RPMI8226 (cell line): ENCODE data around the gene PDE9A.

ENCODE experiments used
- DNase-seq: peaks from one replicate; pipeline ENCODE4 v3.0.0-alpha.2; 2015

Gene PDE9A

DNA sequence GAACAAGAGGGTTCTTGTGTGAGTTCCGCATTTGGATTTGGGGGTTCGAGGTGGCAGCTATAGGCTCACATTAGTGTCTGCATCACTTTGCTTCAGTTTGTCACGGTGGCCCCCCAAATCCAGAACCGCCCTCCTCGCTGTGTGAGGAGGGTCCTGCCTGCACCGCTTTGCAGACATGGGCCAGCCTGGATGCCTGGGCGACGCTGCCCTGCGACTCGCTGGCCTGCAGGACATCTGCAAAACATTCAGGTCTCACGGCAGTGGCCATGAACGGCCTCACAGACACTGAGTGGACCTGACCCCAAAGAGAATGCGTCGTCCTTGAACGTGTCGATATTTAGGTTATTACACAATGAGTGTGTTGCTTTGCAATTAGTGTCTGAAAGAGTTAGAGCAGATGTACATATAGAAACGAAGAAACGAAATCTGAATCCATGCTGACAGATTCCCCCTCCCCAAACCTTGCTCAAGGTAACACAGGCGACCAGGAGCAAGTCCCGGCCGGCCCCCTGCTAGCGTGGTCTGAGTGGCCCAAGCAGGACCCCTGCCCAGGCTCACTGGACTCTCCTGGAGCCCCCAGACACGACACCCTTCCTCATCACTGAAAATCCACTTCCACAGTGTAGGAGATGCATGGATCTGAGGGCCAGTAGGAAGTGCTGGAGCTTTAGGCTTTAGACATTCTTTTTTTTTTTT lies 20.4 kb downstream of the PDE9A start:
- no peak for DNase-seq

DNA sequence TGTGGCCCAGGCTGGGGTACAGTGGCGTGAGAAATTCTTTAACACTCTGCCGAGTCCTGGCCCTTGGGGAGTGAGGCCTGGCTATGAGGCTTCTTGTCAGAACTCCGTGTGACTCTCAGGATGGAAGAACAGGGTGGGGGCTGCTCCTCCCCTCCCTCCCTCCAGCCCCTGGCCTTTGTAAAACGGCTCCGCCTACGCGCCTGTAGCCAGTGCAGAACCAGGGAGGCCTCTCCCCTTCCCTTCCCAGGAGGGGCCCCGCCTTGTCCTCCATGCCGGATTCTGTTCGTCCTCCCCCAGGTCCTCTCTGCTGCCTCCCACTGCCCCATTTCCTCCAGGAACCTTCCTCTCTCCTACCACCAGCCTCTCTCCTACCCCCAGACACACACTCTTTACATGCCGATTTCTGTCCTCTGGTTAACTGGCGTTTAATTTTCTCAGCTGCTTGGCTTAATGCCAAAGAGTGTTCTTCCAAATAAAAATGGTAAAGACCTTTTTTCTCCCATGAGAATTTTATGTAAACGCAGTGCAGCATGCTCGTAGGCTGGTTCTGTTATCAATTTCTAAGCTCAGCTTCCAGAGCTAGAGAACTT lies 21.0 kb downstream of the PDE9A start:
- no peak for DNase-seq

DNA sequence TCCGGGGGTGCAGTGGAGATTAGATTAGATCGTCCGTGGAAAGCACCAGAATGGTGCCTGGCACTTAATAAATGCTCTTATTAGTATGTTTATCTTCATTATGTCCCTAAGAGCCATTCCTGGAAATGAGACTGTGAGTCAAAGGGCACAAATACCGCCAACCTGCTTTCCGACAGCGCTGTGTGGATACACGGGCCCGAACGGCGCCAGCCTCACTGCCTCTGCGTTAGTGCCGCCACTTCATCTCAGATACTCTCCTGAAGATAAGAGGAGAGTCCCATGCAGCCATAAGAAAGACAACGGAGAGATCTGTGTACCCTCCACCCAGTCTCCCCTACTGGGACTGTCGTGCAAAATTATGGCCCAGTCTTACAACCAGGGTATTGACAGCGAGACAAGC lies 22.0 kb downstream of the PDE9A start:
- DNase-seq, result no peak

DNA sequence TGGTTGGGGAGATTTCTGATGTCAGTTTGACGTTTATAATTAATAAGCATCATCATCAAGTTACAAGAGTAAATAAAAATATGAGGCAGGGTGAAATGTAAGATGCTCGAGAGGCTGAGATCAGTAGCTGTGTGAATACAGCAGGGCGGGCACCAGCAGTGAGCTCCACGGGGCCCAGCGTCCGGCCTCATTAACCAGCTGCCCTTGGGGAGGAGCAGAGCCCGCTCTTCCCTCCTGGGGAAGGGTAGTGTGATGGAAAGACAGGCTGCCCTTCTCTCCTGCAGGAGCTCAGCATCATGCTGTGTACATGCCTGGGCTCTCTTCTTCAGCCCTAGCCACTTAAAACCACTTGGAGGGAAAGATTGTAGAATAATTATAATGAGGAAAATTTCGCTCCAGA lies 23.4 kb downstream of the PDE9A start:
- no peak for DNase-seq

DNA sequence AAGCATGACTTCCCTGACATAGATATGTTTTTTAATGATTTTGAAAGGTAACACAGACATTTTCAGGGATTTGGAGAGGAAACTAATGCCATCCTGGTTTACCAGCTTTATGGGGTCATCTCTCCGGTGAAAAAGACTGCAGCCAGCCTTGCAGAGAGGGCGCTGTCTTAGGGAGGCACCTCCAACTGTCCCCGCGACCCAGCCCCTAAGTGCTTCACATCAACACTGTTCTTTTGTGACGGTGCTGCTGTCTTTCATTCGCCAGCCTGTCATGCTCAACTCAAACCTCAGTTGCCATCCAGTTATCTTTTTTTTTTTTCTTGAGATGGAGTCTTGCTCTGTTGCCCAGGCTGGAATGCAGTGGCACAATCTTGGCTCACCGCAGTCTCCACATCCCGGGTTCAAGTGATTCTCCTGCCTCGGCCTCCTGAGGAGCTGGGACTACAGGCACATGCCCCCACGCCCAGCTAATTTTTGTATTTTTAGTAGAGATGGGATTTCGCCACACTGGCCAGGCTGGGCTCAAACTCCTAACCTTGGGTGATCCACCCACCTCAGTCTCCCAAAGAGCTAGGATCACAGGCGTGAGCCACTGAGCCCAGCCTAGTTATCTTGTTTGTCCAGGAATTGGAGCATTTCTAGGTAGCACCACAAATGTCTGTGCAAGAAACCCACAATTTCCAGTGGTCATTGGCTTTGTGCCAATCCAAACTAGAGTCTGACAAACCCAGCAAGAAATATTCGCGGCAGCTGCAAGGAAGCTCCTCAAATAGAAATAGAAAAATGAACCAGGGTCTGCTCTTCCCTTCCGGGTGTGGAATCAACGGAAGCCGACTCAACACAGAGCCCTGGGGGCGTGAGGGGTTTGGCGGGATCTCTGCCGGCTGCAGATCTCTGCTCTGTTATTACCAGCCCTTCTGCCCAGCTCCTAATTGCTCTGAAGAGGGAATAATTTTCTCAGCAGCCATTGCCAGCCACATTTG lies 24.2 kb downstream of the PDE9A start:
- peak; percentile 76 for DNase-seq

DNA sequence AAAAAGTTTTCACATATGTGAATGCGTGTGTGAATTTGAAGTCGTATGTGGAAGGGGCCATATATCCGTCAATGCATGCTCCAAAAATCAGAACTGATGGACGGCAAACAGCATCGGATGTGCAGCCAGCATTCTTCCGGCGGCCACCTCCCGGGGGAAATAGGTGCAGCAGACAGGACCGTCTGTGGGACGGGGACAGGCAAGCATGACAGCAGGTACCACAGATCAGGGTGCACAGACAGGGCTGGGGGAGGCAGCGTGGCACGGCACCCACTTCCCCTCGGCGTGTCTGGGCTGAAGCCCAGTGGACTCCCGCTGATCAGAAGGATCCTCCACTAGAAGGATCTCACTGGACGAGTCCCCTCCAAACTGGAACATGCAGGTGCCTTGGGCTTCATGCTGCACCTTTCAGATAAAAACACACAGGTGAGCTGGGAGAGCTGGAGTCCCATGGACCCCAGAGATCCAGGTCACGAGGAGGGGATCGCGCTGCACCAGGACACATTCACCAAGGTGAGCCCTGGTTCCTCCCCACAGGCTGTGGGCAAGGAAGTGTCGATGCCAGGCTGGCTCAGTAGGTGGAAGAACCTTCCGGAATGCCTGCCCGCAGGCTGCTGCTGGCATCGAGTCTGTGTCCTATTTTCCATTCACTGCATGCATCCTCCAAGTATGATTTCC lies 25.3 kb downstream of the PDE9A start:
- DNase-seq, result no peak

DNA sequence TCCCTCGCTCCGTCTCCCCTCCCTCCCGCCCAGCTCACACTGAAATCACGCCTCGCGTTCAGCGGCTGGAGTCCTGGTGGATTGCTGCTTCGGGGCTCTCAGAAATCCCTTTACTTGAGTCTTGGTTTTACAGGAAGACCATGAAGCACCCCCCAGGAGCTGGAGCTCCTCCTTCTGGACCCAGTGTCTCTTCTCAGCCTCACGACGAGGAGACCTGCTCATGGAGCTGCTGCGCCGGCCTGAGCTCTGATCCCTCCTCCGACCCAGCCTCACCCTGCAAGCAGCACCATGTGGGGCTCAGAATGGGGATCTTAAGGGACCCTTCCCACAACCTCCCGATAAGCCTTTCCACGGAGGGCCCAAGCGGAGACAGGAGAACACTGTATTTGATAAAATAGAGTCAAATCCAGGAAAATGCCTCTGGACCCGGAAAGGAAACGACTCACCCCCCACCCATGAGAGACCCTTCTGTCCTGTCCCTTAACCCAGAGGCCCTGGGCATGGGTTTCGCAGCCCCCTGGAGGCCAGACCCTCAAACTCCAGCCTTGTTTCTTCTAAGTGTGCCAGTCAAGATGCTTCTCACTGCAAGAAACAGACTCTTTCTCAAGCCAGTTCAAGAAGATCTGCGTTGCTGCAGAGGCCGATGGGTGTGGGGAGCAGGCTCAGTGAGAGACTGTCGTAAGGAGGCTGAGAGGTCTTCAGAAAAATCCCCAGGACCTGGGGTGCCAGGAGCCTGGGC lies 26.1 kb downstream of the PDE9A start:
- no peak for DNase-seq

DNA sequence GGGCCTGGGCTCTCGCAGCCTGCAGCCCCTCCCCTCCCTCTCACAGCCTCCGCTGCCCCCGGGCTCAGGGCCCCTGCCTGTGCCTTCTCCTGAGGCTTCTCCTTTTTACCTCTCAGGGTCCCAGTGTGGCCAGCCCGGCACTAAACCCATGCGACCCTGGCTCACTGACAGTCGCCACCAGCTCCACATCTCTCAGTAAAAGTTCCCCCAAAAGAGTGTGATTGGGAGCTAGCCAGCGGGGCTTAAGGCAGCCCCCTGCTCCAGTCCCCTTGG lies 26.6 kb downstream of the PDE9A start:
- no peak for DNase-seq

DNA sequence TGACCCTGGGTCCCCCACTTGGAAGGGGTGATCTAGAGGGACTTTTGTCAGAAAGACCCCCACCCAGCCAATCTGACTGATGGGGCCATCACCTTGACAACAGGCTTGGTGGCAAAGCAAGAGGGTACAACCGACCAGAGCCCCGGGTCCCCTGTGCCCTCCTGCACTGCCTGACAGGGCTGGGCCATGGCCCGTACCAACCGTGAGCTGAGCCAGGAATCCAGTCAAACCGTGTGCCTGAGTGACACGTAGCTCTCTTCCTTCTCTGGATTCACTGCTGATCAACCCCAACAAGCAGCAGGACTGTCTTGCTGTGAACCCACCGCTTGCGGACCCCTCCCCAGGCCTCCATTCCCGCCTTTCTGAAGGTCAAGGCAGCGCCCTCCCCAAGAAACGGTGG lies 27.0 kb downstream of the PDE9A start:
- no peak for DNase-seq

DNA sequence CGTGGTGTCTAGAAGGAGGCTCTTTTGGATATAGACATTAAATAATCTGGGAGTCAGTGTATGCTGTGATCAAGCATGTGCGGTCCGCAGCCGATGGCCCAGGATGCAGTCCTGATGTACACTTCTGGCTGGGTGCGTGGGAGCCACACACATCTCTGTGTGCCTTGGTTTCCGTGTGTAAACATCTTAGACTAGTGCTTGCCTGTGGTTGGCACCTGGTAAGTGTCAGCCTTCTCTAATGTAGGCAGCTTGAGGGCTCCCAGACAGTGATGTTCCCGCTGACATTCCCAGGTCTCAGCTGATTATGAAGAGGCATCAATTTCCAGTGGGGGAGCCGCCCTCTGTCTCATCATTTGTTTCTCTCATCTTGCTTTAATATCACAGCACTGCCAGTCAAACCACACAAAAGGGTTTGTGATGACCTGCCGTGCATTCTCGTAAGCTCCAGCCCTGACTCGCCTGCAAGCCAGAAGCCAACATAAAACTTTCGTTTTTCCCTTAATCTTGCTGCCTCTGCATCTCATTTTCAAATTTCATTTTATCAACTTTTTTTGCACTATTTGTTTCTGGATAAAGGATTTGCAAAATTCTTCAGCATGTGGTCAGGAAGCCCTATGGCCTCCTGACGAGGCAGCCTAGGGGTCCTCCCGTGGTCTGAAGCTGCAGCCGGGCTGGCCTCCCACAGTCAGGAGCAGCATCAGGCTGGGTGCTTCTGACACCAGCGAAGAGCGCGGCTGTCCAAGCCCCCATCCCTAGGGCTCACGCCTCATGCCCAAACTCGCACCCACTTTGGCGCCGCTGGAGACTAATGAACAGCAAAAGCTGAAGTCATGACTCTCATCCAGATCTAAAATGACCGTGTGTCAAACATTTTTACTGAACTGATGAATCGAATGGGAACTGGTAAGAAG lies 28.1 kb downstream of the PDE9A start:
- DNase-seq, result no peak

DNA sequence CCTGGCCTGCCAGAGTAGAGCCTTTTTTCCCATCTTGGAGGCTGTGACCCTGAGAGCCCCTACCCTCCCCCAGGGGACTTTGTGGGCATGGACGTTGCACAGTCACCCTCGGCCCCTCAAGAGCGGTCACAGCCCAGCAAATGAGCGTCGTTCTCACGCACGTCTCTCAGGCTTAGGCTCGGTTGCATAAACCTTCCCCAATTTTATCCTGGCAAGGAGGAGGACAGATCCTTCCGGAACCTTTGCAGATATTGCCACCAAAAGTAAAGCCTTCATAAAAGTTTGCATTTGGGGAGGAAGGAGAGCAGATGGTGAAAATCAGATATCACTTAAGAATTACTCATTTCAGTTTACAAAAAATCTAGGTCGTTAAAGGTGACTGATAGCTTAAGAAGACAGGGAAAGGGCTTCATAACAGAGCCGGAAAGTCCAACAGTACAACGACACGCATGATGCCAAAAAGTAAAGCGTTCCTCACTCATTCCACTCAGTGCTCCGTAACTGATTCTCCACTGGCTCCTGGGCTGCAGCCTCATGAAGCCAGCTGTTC lies 29.3 kb downstream of the PDE9A start:
- DNase-seq, result no peak

DNA sequence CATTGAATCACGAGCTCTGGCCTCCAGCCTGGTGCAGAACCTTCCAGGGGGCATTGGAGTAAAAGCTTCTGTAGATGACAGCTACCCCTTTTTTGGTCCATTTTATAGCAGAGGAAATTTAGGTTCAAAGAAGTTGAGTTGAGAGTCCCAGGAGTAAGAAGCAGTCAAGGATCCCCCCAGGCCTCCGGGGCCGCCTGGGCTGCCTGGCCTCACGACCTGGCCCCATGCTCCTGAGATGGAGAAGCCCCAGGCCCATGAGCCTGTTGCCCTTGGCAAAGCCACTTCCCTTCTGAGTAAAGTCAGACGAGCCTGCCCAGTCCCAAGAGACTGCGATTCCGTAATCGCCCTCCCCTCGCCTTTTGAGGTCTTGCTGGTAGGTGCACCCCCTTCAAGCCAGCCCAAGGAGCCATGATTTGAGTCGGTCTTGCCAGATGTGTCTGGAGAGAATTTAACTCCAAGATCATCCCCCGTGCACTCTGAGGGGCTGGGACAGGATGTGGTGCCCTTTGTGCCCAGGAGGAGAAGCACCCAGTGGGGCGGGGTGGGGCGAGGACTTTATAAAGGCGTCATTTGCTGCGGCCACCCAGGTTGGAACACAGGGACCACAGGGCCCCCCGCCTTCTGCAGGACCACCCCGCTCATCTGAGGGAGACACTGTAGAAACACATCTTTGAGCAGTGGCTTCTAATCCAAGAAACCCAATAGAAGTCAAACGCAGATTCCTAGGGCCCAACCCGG lies 30.1 kb downstream of the PDE9A start:
- no peak for DNase-seq

DNA sequence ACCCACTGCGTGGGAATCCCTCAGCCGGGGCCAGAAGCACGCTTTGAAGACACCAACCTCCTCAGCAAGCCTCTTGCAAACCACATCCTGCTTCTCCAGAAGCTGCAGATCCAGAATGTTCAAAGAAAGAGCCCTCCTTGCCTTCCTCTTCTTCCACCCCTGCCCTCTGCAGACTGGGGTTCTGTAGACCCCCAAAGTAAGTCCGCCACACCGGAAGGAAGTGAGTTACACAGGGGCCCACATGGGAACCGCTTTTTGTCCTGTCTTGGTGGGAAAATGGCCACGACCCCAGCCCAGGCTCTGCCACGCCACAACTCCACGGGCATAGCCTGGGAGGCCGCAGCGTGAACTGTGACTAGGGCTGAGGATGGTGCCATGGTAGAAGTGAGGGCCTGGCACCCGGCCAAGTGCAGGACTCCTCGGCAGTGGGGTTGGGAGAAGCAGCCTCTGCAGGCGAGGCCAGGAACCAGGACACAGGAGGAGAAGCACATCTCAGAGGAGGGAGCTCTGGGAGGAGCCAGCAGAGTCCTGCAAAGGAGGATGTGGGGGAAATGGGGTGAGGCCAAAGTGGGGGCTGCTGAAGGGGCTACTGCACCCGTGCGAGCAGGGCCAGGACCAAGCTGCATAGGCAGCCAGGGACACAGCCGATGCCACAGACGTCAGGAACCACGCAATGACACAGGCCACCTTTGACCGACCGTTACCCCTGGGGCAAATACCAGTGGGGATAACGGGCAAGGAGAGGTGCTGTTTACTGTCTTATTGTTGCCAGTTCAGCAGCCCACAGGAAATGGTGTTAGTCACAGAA lies 30.9 kb downstream of the PDE9A start:
- no peak for DNase-seq

DNA sequence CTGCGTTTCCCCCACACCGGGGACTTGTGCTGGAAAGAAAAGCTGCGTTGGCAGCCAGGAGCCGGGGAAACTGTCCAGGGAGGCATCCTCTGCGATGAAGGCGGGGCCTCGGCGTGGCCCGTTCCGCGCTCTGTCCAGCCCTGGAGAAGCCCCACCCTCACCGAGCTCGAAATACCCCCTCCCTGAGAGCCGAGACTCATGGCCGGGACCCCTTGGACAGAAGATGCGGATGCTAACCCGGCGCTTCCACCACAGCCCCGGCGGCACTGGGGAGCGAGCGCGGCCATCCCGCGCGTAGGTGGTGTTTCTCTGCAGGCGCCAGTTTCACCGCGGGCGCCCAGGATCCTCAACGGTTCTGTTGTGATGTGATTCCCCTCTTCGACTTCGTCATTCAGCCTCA lies 31.6 kb downstream of the PDE9A start:
- DNase-seq, result no peak

DNA sequence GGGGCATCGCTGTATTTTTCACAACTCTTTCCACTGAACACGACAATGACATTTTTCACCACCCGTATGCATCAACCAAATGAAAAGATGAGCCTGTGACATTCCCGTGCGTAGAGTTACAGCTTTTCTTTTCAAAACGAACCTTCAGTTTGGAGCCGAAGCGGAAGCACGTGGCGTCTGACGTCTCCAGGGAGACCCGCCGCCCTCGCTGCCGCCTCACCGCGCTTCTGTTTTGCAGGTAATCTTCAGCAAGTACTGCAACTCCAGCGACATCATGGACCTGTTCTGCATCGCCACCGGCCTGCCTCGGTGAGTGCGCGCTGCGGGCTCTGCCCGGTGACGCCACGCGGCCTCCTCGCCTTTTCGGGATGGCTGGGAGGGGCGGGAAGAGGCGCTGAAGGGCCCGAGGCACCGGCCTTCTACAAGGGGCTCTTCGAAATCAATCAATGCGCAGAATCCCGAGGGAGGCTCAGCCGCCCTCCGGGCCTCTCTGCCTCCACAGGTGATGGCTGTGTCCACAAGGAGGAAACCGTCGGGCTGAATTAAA lies 32.6 kb downstream of the PDE9A start:
- no peak for DNase-seq

DNA sequence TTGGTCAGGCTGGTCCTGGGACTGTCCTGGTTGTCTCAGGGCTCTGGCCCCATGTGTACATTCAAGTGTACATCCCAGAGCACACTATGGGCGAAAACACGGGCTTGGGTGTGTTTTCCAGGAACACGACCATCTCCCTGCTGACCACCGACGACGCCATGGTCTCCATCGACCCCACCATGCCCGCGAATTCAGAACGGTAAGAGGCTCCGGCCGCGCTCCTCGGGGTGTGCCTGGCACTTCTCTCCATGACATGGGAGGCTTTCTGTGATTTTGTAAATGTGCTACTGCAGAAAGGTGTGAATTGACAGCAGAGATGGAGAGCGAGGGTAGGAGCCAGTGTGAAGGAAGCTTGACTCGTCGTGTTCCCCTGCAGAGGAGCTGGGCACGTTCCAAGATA lies 34.4 kb downstream of the PDE9A start:
- no peak for DNase-seq

DNA sequence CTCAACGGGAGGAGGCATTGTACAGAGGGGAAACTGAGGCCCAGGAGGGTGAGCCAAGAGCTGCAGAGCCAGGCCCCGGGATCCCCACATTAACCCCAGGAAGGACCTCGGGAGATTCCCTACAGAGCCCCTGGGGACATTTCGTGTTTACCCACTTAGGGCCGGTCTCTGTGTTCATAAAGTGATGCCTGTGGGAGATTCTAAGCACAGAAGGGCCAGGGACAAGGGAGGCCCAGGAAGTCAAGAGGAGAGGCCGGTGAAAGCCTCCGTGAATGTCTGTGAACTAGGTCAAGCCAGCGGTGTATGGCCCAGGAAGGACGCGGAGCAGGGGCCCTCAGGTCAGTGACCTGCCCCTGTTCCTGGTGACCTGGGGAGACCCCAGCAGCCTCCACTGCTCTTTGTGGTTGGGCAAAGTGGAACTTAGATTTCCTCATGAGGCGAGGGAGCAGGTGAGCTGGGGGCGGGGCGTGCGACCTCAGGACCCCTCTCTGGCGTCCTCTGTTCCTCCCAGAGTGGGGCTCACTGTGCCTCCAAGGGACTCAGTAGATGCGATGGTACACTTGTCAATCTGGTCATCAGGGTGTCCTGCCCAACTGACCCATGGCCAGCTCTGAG lies 34.9 kb downstream of the PDE9A start:
- no peak for DNase-seq

DNA sequence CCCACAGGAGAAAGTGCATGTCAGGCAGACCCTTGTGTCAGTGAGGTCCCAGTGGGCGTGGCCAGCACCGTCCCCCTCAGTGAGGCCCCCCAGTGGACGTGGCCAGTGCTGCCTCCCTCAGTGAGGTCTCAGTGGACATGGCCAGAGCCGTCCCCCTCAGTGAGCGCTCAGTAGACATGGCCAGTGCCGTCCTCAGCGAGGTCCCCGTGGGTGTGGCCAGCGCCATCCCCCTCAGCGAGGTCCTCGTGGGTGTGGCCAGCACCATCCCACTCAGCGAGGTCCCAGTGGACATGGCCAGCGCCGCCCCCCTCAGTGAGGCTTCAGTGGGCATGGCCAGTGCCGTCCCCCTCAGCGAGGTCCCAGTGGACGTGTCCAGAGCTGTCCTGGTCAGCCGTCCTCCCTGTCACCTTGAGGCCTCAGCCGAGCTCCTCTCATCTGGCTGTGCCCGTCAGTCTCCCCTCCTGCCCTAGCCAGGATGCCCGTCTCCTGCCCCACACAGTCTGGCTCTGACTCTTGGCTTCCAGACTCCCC lies 35.5 kb downstream of the PDE9A start:
- DNase-seq, result no peak

DNA sequence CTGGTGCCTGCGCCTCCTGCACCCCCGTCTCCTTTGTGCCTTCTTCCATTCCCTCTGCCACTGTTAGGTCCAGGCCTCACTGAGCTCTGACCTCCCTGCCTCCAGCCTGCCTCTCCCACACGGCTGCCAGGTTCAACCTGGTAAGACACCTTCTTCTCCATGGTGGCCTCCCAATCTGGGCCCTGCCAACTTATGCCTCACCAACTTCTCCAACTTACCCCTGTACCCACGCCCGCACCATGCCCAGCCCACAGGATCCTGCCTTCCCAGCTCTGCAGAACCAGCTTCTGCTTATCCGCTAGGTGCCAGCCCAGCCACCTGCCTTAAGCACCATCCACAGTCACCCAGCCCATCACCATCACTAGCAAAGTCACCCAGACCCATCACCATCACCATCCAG lies 37.2 kb downstream of the PDE9A start:
- no peak for DNase-seq
